WI38 (cell line): Measurements from ENCODE around the gene CABP2.

Experiments
- H3K4me3 ChIP-seq: 2 replicates; pipeline ENCODE4 v1.5.1; 2011; ENCODE audit warnings: low read depth, mild to moderate bottlenecking, control low read depth, low read length
- TF ChIP-seq, protein P1 (sequence below): IDR thresholded peaks from 2 replicates; pipeline ENCODE4 v1.5.1; 2012; ENCODE audit warnings: low read depth, mild to moderate bottlenecking, control low read depth, low read length

Gene CABP2

DNA sequence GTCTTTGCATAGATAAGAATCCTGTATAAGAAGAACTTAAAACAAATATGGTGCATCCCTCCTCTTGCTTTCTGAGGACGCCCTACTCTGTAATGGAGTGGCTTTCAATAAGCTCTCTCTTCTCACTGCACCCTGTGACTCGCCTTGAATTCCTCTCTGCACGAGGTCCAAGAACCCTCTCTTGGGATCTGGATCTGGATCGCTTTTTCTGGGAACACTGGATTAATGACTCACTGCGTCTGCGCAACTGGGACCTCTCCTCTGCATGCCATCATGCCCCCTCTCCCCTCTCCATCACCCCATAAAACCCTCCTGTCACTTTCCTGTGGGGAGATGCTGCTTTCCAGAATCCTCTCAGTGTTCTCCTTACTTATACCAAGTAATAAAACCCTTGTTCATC lies 15.1 kb upstream of the CABP2 start:
- no peak overlapping the region for H3K4me3 ChIP-seq
- TF ChIP-seq, protein P1, sequence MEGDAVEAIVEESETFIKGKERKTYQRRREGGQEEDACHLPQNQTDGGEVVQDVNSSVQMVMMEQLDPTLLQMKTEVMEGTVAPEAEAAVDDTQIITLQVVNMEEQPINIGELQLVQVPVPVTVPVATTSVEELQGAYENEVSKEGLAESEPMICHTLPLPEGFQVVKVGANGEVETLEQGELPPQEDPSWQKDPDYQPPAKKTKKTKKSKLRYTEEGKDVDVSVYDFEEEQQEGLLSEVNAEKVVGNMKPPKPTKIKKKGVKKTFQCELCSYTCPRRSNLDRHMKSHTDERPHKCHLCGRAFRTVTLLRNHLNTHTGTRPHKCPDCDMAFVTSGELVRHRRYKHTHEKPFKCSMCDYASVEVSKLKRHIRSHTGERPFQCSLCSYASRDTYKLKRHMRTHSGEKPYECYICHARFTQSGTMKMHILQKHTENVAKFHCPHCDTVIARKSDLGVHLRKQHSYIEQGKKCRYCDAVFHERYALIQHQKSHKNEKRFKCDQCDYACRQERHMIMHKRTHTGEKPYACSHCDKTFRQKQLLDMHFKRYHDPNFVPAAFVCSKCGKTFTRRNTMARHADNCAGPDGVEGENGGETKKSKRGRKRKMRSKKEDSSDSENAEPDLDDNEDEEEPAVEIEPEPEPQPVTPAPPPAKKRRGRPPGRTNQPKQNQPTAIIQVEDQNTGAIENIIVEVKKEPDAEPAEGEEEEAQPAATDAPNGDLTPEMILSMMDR = no peak

DNA sequence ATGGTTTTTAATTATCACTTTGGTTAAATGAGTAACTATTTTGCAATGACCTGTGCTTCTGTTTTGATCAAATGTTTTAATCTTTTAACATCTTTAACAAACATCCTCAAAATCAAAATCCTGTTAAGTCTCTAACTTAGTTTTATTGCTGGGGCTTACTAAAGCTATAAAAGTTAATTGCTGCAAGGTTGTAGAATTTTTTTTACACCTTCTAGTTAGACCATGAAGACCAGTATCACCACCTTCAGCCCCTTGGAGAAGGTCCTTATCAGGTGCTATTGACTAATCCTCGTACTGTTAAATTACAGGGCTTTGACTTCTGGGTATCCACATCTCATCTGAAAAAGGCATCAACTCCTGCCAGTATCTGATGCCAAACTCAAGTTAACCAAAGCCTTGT lies 12.3 kb upstream of the CABP2 start:
- H3K4me3 ChIP-seq = no peak overlapping the region
- TF ChIP-seq, protein P1 = no peak

DNA sequence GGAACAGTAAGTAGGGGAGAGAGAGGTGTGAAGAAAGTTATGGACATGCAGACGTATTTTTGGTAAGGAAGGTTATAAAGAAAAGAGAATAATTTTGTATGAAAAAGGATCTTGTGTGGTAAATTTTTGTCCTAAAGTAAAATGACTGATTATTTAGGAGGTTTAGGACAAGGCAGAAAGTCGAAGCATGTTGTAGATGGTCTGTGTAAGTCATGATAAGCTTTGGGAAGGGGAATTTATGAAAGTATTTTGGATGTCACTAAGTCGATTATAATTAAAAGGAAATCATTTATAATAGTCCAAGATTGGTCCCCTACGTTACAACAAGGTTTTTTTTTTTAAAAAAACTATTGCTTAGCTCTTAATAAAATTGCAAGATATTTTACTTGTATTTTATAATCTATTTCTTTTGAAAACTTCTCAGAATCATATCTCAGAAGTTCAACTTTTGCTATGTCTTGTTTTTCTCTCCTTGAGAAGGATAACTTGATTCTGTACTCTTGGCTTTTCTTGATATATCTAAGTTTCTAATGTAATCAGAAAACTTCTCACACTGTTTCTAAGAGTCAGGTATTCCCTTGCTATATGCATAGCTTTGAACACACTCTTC lies 10.9 kb upstream of the CABP2 start:
- no peak overlapping the region for H3K4me3 ChIP-seq
- TF ChIP-seq, protein P1 = no peak

DNA sequence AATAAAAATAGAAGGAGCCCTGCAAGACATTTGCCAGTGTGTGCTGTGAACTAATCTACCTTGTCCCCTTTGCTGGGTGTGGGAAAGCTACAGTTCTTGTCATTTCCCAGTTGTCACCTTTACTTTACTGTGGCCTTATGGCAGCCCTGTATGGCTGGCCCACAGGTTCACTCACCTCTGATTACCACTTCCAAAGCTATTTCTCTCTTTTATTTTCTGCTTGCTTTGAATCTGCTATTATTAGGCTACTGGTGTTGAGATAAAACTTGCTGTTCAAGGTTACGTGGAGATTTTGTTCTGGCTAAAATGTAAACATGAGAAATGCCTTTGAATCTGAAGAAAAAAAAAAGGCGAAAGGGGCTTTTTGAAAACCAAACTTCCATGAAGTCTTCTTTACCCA lies 9.6 kb upstream of the CABP2 start:
- TF ChIP-seq, protein P1 = no peak
- no peak overlapping the region for H3K4me3 ChIP-seq

DNA sequence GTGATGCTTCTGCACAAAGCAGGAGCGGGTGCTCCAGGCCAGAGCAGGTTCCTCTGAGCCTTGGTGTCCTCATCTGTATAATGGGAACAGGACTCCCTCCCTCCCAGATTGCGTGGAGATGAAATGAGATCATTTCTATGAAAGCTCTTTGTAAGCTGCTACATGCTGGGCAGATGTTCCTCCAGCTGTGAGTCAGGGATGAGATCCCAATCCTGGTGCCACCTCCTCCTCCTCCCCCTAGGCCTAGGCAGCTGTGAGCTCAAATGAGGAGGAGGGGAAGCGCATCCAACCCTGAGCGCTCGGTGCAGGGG lies 7.0 kb upstream of the CABP2 start:
- TF ChIP-seq, protein P1 = no peak

DNA sequence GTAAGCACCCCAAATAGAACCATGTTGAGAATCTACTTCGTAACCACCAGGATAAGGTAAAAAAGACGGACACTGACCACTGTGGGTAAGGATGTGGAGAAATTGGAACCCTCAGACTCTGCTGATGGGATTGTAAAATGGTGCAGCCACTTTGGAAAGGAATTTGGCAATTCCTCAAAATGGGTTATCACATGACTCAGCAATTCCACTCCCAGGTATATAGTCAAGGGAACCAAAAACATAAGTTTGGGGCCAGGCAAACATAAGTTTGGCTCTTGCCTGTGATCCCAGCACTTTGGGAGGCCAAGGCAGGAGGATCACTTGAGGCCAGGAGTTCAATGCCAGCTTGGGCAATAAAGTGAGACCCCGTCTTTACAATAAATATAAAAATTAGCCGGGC lies 5.1 kb upstream of the CABP2 start:
- no peak overlapping the region for H3K4me3 ChIP-seq
- TF ChIP-seq, protein P1 = no peak

More for the DNA sequence above, 7.0 kb upstream of the CABP2 start:
- H3K4me3 ChIP-seq = no peak overlapping the region

DNA sequence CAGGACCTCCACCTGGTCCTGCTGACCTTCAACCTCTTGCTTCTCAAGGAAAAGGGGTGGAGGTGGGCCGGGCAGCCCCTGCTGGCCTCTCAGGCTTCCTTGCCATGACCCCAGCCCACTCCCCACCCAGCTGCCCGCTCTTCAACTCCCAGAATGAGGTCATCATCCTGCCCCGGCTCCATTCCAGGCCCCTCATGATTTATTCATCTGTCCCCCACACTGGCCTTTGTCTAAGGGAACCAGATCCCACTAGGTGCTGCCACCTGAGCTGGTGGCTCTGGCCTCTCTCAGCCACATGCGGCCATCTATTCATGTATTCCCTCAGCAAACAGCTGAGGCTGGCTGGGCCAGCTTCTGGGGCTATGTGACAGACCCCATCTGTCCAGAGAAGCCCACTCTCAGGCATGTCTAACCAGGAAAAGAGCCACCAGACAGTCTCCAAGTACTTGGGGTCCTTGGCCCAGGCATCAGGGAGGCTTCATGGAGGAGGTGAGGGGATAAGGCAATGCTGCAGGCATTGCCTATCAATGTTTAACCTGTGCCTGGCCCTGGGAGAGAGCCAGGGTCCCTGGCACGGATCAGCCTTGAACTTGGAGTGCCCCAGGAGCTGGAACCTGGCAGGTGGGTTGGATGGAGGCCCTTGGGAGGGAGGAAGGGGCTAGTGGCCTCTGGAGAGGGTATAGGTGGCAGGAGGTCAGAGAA lies 2.2 kb upstream of the CABP2 start:
- TF ChIP-seq, protein P1 = no peak
- no peak overlapping the region for H3K4me3 ChIP-seq
